ENCODE results near the gene DGCR8.

The DGCR8 gene

GRCh38 chr22:20110359-20110985, 30.4 kb downstream of the DGCR8 start:
- DNase-seq, result no peak
- TF ChIP-seq POLR2A (IDR thresholded peaks at IDR 0.05; ENCODE audit: low read length), result peak; percentile 31
- TF ChIP-seq GATA1 (IDR thresholded peaks at IDR 0.05; ENCODE audit: low read depth, low read length), result no peak

DNA sequence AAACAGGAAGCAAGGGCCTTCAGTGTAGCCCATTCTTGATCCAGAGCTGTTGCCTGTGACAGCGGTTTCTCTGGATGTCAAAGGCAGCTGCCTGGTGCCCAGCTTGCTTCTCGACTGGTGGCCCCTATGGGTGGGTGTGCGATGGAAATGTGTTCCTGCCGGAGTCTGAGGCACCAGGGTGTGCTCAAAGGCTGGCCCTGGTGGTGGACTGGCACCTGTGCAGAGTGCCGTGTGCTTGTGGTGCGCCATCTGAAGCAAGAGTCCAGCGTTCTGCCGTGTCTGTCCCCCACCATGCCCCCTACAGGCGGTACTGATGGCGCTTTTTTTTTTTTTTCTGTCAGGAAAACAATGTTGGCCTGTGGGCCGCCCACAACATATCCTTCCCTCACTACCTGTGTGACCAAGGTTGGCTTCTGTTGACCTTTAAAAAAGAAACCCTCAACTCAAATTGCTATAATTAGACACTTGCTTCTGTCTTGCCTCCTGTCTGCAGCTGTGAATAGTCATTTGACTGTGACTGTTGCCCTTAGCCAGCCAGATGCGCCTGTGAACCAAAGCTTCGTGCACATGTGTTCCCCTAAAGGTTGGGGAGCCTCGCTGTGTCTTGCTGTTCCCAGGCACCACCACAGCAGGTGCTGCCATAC, 31.1 kb downstream of the DGCR8 start:
- TF ChIP-seq GATA1 (IDR thresholded peaks at IDR 0.05; ENCODE audit: low read depth, low read length) (no peak), POLR2A (IDR thresholded peaks at IDR 0.05; ENCODE audit: low read length) (no peak)
- peak; percentile 48 to 67 for DNase-seq

DNA sequence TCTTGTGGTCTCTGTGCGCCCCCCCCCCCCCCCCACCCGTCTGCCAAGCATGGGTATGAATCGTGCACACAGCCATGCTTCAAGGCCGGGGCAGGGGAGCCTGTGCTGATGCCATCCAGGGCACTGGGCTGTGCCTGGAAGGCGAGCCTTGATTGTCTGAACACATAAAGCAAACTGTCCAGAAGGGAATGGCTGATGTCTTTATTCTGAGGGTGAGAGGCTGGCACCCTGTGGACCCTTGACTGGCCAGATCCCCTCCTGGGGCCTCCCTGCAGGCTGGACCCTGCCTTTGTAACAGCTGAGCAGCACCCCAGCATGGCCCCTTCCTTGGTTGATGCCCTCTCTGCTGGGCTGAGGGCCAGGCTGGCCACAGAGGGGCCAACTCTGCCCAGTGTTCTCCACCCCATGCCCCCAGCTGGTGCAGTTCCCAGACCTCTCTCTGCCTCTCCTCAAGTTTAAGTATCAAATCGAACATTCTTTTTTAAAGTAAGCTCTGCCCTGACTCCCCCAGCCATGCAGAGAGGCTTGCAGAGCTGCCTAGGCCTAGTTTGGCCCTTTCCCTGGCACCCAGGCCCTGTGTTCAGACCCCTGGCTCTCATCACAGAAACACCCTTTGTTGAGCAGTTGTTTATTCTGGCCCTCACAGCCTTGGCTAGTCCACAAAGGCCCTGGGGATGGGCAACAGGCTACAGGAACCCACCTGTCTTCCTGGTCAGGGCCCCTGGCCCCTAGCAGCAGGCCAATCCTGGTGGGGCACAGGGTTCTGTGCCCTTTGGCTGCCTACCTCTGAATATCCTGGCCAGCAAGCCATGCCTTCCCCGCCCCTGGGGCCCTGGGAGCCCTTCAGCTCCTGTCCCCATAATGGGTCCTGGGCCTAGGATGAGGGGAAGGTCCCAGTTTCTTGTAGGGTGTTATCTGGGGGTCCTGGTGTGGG, 31.9 kb downstream of the DGCR8 start:
- DNase-seq, result no peak
- TF ChIP-seq POLR2A (IDR thresholded peaks at IDR 0.05; ENCODE audit: low read length), result no peak
- TF ChIP-seq GATA1 (IDR thresholded peaks at IDR 0.05; ENCODE audit: low read depth, low read length), result no peak

GRCh38 chr22:20112623-20113511, 32.8 kb downstream of the DGCR8 start:
- no peak for TF ChIP-seq GATA1 (IDR thresholded peaks at IDR 0.05; ENCODE audit: low read depth, low read length)
- DNase-seq, result no peak

GRCh38 chr22:20113551-20114310, 33.7 kb downstream of the DGCR8 start:
- no peak for DNase-seq
- TF ChIP-seq POLR2A (IDR thresholded peaks at IDR 0.05; ENCODE audit: low read length) (no peak), GATA1 (IDR thresholded peaks at IDR 0.05; ENCODE audit: low read depth, low read length) (no peak)

DNA sequence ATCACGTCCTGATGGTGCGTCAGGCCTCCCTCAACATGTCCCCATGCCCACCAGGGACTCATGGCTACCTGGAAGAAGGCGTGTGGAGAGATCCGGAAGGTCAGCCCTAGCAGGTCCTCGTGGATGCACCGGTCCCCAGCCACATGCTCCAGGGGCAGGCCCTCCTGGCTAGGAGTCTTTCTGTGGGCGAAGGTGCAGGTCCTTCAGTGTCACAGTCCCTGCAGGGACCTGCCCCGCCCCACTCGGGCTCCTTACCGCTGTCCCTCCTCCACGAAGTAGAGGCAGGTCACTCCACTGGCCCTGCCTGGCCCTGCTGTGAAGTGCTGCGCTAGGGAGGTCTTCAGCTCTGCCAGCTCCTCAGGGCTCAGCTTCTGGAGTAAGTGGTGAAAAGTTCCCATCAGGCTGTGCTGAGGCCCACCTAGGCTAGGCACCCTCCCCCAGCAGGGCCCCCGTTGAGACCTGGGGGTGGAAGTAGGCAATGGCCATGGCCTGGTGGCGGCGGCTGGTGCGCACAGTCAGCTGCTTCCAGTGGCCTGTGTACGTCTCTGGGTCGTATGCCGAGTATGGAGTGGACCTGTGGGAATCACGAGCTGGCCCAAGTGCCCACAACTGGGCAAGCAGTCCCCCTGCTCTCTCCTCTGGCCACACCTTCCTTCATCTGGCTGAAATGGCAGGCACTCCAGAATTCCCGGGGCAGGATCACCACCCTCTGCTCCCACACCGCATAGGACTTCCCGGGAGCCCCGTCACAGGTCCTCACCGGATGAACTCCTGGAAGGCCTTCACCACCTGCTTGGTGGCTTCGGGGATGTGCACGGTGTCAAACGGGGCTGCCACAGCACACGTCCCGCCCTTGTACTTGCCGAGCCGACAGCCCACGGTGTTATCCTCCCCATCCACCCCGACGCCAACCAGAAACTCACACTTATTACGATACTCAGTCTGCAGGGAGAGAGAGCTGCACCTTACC, 34.8 kb downstream of the DGCR8 start:
- peak in 1 of 2 experiments; percentile 33 for DNase-seq
- TF ChIP-seq POLR2A (IDR thresholded peaks at IDR 0.05; ENCODE audit: low read length) (no peak), GATA1 (IDR thresholded peaks at IDR 0.05; ENCODE audit: low read depth, low read length) (no peak)

GRCh38 chr22:20115691-20116375, 35.8 kb downstream of the DGCR8 start, which contains the start of gene RANBP1:
RANBP1 (plus strand) TSS chr22:20116104; CDS start chr22:20116185, 81 bp downstream.
- DNase-seq, result peak in 1 of 2 experiments; percentile 34
- TF ChIP-seq GATA1 (IDR thresholded peaks at IDR 0.05; ENCODE audit: low read depth, low read length), result no peak

GRCh38 chr22:20116376-20116950, 36.4 kb downstream of the DGCR8 start:
- TF ChIP-seq POLR2A (IDR thresholded peaks at IDR 0.05; ENCODE audit: low read length), result no peak
- no peak for TF ChIP-seq GATA1 (IDR thresholded peaks at IDR 0.05; ENCODE audit: low read depth, low read length)
- no peak for DNase-seq

- TF ChIP-seq POLR2A (IDR thresholded peaks at IDR 0.05; ENCODE audit: low read length) (peak; percentile 68), GATA1 (IDR thresholded peaks at IDR 0.05; ENCODE audit: low read depth, low read length) (no peak)
These were observed 37.1 kb downstream of the DGCR8 start, which contains the start of gene TRMT2A for GRCh38 chr22:20116951-20117632. TRMT2A (minus strand) TSS chr22:20117226; CDS start chr22:20116906, 320 bp downstream.

DNA sequence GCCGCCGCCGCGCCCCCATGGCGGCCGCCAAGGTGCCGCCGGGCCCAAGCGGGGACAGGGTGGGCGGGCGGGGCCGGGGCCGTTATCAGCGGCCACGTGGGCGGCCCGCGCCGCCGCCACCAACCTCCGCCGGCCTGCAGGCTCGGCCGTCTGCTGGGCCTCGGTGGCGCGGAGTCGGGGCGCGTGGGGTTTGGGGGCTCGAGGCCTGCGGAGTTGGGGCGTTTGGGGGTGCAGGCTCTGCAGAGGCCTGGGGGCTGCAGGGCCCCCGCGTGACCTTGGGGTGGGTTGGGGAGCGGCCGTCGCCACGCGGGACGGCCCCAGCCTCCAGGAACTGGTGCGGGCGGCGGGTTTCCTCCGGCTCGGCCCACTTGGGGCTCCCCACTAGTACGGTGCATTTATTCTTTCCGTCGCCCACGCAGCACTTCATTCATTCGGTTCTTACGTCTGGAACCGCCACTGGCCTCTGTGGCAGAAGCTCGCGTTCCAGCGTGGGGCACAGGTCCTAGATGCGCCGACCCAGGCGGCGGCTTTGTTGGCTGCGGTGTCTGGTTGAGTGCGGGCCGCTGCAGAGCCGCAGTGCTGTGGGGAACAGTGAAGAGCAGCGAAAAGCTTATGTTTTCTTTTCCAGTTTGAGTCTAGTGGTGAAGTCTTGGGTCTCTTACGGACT, 37.7 kb downstream of the DGCR8 start:
- TF ChIP-seq POLR2A (IDR thresholded peaks at IDR 0.05; ENCODE audit: low read length), result no peak
- no peak for TF ChIP-seq GATA1 (IDR thresholded peaks at IDR 0.05; ENCODE audit: low read depth, low read length)
- peak; percentile 74 to 87 for DNase-seq

More at GRCh38 chr22:20116951-20117632, 37.1 kb downstream of the DGCR8 start, which contains the start of gene TRMT2A:
- peak; percentile 99 to 100 for DNase-seq
